ENCODE results near the gene IPO11. TPM values are rescaled to one million over a fixed set of nuclear protein-coding genes. Genes with fewer than 3 reads are reported as not detected.

Gene IPO11
- total RNA-seq, 1 donor from 2014 or later = 11.8 TPM

DNA sequence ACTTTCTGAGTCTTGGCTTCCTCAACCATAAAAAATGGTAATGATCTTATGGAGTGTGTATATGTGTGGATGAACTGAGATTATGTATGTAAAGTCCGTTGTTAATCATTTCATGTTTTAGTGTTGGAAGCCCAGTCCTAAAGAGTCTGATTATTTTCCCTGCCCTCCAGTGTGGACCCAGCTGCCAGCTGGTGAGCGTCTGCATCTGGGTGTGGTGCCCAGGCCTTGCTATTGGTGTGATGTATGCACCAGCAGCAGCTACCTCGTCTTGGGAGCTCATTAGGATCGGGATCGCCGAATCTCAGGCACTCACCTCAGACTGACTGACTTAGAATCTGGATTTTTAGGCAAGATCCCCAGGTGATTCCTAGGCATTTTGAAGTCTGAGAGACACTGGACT lies 229.9 kb downstream of the IPO11 start:
- Histone ChIP-seq H3K36me3 (no peaks in the 10 kb centered on the region), H3K9me3 (no peaks in the 10 kb centered on the region), H3K27ac (no peak overlapping the region), H3K4me3 (no peak overlapping the region), H3K27me3 (no peaks in the 10 kb centered on the region), H3K4me1 (no peaks in the 10 kb centered on the region)
- intact Hi-C loops (cut with DNase I) = no loop called here
- no peak for DNase-seq (ENCODE audit: low spot score in 2 of 2)
- no peak for TF ChIP-seq CTCF (IDR thresholded peaks at IDR 0.05)

GRCh38 chr5:62643556-62644451 lies 231.2 kb downstream of the IPO11 start:
- no peaks in the 10 kb centered on the region for H3K27me3 ChIP-seq
- no peaks in the 10 kb centered on the region for H3K36me3 ChIP-seq
- DNase-seq (ENCODE audit: low spot score in 2 of 2) = no peak
- no peak for TF ChIP-seq CTCF (IDR thresholded peaks at IDR 0.05)
- H3K27ac ChIP-seq = no peak overlapping the region
- intact Hi-C loops (cut with DNase I) = no loop called here
- no peak overlapping the region for H3K4me3 ChIP-seq
- no peaks in the 10 kb centered on the region for H3K4me1 ChIP-seq
- no peaks in the 10 kb centered on the region for H3K9me3 ChIP-seq

GRCh38 chr5:62645223-62645622 lies 232.7 kb downstream of the IPO11 start:
- no peak for DNase-seq (ENCODE audit: low spot score in 2 of 2)
- no peak for TF ChIP-seq CTCF (IDR thresholded peaks at IDR 0.05)
- intact Hi-C loops (cut with DNase I) = no loop called here

DNA sequence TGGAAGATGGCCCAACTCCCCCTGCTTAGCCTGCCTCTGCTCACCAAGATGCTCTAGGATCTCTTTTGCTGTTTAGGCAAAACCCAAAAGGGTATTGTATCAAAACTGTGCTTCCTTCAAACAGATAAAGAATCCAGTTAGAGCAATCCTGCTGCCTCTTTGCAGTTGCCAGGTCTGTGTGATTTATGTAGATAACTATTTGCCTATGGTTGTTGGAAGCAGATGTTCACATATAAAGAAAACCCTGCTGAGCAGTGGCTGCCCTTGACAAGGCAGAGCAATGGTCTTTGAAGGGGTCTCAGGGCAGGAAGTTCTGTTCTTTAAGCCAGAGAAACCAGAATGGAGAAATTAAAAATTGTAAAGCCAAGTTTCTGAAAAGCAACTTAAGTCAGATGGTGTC lies 234.7 kb downstream of the IPO11 start:
- DNase-seq (ENCODE audit: low spot score in 2 of 2) = no peak
- Histone ChIP-seq H3K4me1 (no peaks in the 10 kb centered on the region), H3K4me3 (no peak overlapping the region), H3K36me3 (no peaks in the 10 kb centered on the region), H3K27ac (no peak overlapping the region), H3K9me3 (no peaks in the 10 kb centered on the region), H3K27me3 (no peaks in the 10 kb centered on the region)
- intact Hi-C loops (cut with DNase I) = no loop called here
- TF ChIP-seq CTCF (IDR thresholded peaks at IDR 0.05) = no peak

More at GRCh38 chr5:62645223-62645622, 232.7 kb downstream of the IPO11 start:
- no peaks in the 10 kb centered on the region for H3K36me3 ChIP-seq
- H3K4me3 ChIP-seq = no peak overlapping the region
- no peak overlapping the region for H3K27ac ChIP-seq
- H3K4me1 ChIP-seq = no peaks in the 10 kb centered on the region
- no peaks in the 10 kb centered on the region for H3K27me3 ChIP-seq
- no peaks in the 10 kb centered on the region for H3K9me3 ChIP-seq

DNA sequence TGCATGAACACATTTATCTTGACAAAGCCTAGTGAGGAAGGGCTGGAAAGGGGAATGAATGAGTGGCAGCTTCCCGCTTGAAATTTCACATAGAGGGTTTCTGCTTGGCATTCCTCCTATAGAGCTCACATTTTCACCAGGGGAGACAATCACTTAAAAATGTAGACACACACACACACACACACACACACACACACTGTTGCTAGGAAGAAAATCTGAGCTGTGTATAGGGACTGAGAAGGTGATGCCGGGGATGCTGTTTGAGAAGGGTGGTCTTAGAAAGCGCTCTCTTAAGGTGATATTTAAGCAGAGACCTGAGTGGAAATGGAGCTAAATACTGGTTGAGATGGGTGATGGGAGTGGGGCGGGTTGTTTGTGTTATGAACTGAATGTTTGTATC lies 236.5 kb downstream of the IPO11 start:
- H3K4me3 ChIP-seq = no peak overlapping the region
- no peak for TF ChIP-seq CTCF (IDR thresholded peaks at IDR 0.05)
- DNase-seq (ENCODE audit: low spot score in 2 of 2) = no peak

More for the DNA sequence above, 236.5 kb downstream of the IPO11 start:
- Histone ChIP-seq H3K27me3 (no peaks in the 10 kb centered on the region), H3K9me3 (no peaks in the 10 kb centered on the region), H3K36me3 (no peaks in the 10 kb centered on the region), H3K27ac (no peak overlapping the region), H3K4me1 (no peaks in the 10 kb centered on the region)
- intact Hi-C loops (cut with DNase I) = no loop called here
